Sigmoid colon (tissue), 7 donors: ENCODE data around the gene MRPL18. TPM values are rescaled to one million over a fixed set of nuclear protein-coding genes. Genes with fewer than 3 reads are reported as not detected.
"Not testable (repeated sequence)": the region's sequence is repeated elsewhere in the genome, so short reads cannot be mapped to it uniquely, and the experiment has no call there.

Source experiments
- DNase-seq: peaks from one replicate; pipeline ENCODE4 v3.0.0-alpha.2; 2019
- H3K27ac ChIP-seq, 4 donors: fragments of 200-600 bp; sonication (generic); one replicate each; pipeline ENCODE4 v1.5.1; 2016 to 2019; ENCODE audit warnings: mild to moderate bottlenecking in 1 of 4
- H3K27me3 ChIP-seq, 3 donors: fragments of 200-600 bp; sonication (generic); one replicate each; pipeline ENCODE4 v1.5.1; 2019; ENCODE audit warnings: mild to moderate bottlenecking in 1 of 3
- H3K36me3 ChIP-seq, 4 donors: fragments of 200-600 bp; sonication (generic); one replicate each; pipeline ENCODE4 v1.5.1; 2016 to 2019
- H3K4me1 ChIP-seq, 4 donors: fragments of 200-600 bp; sonication (generic); one replicate each; pipeline ENCODE4 v1.5.1; 2017 to 2019
- H3K4me3 ChIP-seq, 4 donors: fragments of 200-600 bp; sonication (generic); one replicate each; pipeline ENCODE4 v1.5.1; 2017 to 2019; ENCODE audit warnings: mild to moderate bottlenecking in 2 of 4, moderate library complexity in 1 of 4
- H3K9me3 ChIP-seq, 4 donors: fragments of 200-600 bp in 3 of 4; sonication (generic) in 3 of 4; one replicate each; pipeline versions ENCODE4 v1.5.1 to v1.6.1; 2013 to 2019
- CTCF ChIP-seq, 4 experiments: fragments of 450-650 bp in 3 of 4; fragments of 200-600 bp in 1 of 4; IDR thresholded peaks; one replicate each; pipeline ENCODE4 v1.5.1; 2016 to 2019; ENCODE audit warnings: antibody characterized with exemption in 4 of 4, mild to moderate bottlenecking in 3 of 4, moderate library complexity in 2 of 4
- EP300 ChIP-seq, 4 donors: sonication (generic); formaldehyde crosslinking; IDR thresholded peaks; one replicate each; pipeline ENCODE4 v1.6.1; 2017; ENCODE audit warnings: antibody characterized with exemption in 4 of 4
- POLR2A ChIP-seq, 2 donors: fragments of 450-650 bp; IDR thresholded peaks; one replicate each; pipeline ENCODE4 v1.6.1; 2016; ENCODE audit warnings: antibody characterized with exemption in 2 of 2, mild to moderate bottlenecking in 2 of 2, moderate library complexity in 2 of 2
- POLR2AphosphoS5 ChIP-seq, 4 donors: sonication (generic); formaldehyde crosslinking; IDR thresholded peaks; one replicate each; pipeline ENCODE4 v1.6.1; 2017; ENCODE audit warnings: antibody characterized with exemption in 4 of 4
- WGBS, 2 donors: extraction: QIAGEN DNeasy Blood & Tissue Kit; methylation state at CpG; one replicate each; pipeline ENCODE4 v1.1.7; 2013; 5-methylcytosine and 5-hydroxymethylcytosine counted together
- intact Hi-C: fragments of 100-400 bp; cut with DNase I; formaldehyde crosslinking; loops from one replicate; pipeline ENCODE4 v1.15.1; 2023
- polyA plus RNA-seq, 3 donors: library from polyadenylated mRNA; stranded (reverse); fragments of 200-250 nt; gene quantifications; one replicate each; pipeline ENCODE4 v1.2.3, GENCODE V29; 2013
- total RNA-seq, 4 donors: library from RNA; depleted of rRNA; stranded (reverse); fragments of >200 nt; gene quantifications; one replicate each; pipeline ENCODE4 v1.1.0, GENCODE V29; 2016
- donor health status: healthy with polysubstance abuse.
- donor health status: Bipolar disorder and iron deficiency.
- donor health status: healthy.

Gene MRPL18
- total and polyA plus RNA-seq, 7 donors: 61.6 to 115 (median 92.0) TPM

- DNase-seq: no peak
- Histone ChIP-seq H3K27me3 (no peaks in the 10 kb centered on the region), H3K27ac (no peak overlapping the region), H3K36me3 (peaks cover 0 to 4% (median 0%) of the 10 kb centered on the region in 4 donors), H3K4me1 (no peaks in the 10 kb centered on the region), H3K9me3 (no peaks in the 10 kb centered on the region), H3K4me3 (no peak overlapping the region)
- TF ChIP-seq CTCF (IDR thresholded peaks at IDR 0.05): no peak
- no peak for TF ChIP-seq EP300 (IDR thresholded peaks at IDR 0.05)
- TF ChIP-seq POLR2AphosphoS5 (IDR thresholded peaks at IDR 0.05): no peak
- no peak for TF ChIP-seq POLR2A (IDR thresholded peaks at IDR 0.05)
- intact Hi-C loops: no loop called here
- WGBS, 2 donors: 88 to 96% methylated on average over 4 of the region's 4 CpGs
These were observed 18.9 kb downstream of the MRPL18 start for GRCh38 chr6:159809149-159809548.

GRCh38 chr6:159813781-159814180, 23.5 kb downstream of the MRPL18 start:
- Histone ChIP-seq H3K27ac (no peak overlapping the region), H3K27me3 (no peaks in the 10 kb centered on the region), H3K4me1 (no peaks in the 10 kb centered on the region), H3K9me3 (no peaks in the 10 kb centered on the region), H3K4me3 (no peak overlapping the region), H3K36me3 (no peaks in the 10 kb centered on the region)
- TF ChIP-seq POLR2AphosphoS5 (IDR thresholded peaks at IDR 0.05) (no peak), POLR2A (IDR thresholded peaks at IDR 0.05) (no peak), EP300 (IDR thresholded peaks at IDR 0.05) (no peak), CTCF (IDR thresholded peaks at IDR 0.05) (no peak)
- 90 to 91% methylated on average over 9 of the region's 9 CpGs for WGBS, 2 donors
- intact Hi-C loops: no loop called here
- no peak for DNase-seq

- Histone ChIP-seq H3K27ac (no peak overlapping the region), H3K9me3 (no peaks in the 10 kb centered on the region), H3K27me3 (no peaks in the 10 kb centered on the region), H3K4me1 (no peaks in the 10 kb centered on the region), H3K36me3 (no peaks in the 10 kb centered on the region), H3K4me3 (no peak overlapping the region)
- TF ChIP-seq CTCF (IDR thresholded peaks at IDR 0.05) (no peak), POLR2AphosphoS5 (IDR thresholded peaks at IDR 0.05) (no peak), POLR2A (IDR thresholded peaks at IDR 0.05) (no peak), EP300 (IDR thresholded peaks at IDR 0.05) (no peak)
- intact Hi-C loops: no loop called here
- 83 to 87% methylated on average over 6 of the region's 6 CpGs for WGBS, 2 donors
- no peak for DNase-seq
These were observed 25.1 kb downstream of the MRPL18 start for GRCh38 chr6:159815410-159815809.

GRCh38 chr6:159816775-159817174, 26.5 kb downstream of the MRPL18 start:
- H3K9me3 ChIP-seq, DNase-seq, H3K36me3 ChIP-seq, H3K27me3 ChIP-seq, H3K4me3 ChIP-seq, H3K4me1 ChIP-seq, intact Hi-C loops, H3K27ac ChIP-seq: not testable (repeated sequence)
- 23 to 67% methylated on average over 3 of the region's 3 CpGs for WGBS, 2 donors

GRCh38 chr6:159817951-159818739, 27.9 kb downstream of the MRPL18 start:
- DNase-seq: no peak

More at GRCh38 chr6:159817951-159818739, 27.9 kb downstream of the MRPL18 start:
- H3K27ac ChIP-seq: no peak overlapping the region
- H3K9me3 ChIP-seq: no peaks in the 10 kb centered on the region
- WGBS, 2 donors: 89 to 93% methylated on average over 23 of the region's 23 CpGs
- H3K4me3 ChIP-seq: no peak overlapping the region
- TF ChIP-seq POLR2A (IDR thresholded peaks at IDR 0.05): no peak
- TF ChIP-seq CTCF (IDR thresholded peaks at IDR 0.05): no peak
- no peak for TF ChIP-seq POLR2AphosphoS5 (IDR thresholded peaks at IDR 0.05)
- no peak for TF ChIP-seq EP300 (IDR thresholded peaks at IDR 0.05)
- no peaks in the 10 kb centered on the region for H3K4me1 ChIP-seq
- intact Hi-C loops: no loop called here
- no peaks in the 10 kb centered on the region for H3K36me3 ChIP-seq
- no peaks in the 10 kb centered on the region for H3K27me3 ChIP-seq
